Measurements from ENCODE around the gene HIPK2. TPM values are rescaled to one million over a fixed set of nuclear protein-coding genes. Genes with fewer than 3 reads are reported as not detected.

HIPK2 gene
- total RNA-seq, 4 donors from 2014 or later, result 17.9 to 35.9 (median 22.4) TPM

DNA sequence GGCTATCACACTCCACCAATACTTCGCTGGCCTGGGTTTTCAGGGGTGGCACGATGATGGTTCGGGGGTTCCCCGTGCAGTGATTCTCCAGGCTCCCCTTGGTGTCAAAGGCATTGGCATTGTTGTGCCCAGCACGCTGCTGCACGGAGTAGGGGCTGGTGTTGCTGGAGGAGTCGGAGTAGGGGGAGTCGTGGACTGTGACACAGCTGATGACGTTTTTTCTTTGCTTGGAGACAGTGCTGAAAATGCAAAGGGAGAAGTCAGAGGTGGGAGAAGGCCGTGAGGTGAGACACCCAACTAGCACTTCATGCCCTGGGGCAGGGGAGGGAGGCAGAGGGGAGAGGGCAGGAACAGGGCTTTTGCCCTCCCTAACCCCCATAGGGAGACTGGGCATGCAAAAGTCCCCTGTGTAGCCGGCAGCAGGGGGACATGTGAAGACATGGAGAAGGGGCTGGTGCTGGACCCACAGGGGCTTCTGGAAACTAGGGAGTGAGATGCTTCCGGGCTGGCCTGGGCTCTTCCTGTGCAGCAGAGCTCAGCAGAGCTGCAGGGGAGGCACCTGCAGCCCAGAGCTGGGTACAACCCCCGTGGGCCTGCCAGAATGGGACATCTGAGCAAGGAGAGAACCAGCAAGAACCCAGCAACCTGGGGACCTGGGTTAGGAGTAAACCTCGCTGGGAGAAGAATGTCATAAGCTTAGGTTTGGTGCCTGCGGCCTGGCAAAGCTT, 193.8 kb downstream of the HIPK2 start:
- WGBS, 2 donors (ENCODE audit: low coverage in 1 of 2), result 90% methylated on average over 2 of the region's 15 CpGs; no CpG with 5 or more reads in 1 of the 2 donors
- H3K4me1 ChIP-seq, result peaks cover 0 to 10% (median 0%) of the 10 kb centered on the region in 3 donors
- no peak overlapping the region for H3K4me3 ChIP-seq
- H3K9me3 ChIP-seq, result no peaks in the 10 kb centered on the region
- TF ChIP-seq POLR2AphosphoS5 (IDR thresholded peaks at IDR 0.05) (no peak), POLR2A (IDR thresholded peaks at IDR 0.05) (no peak), EP300 (IDR thresholded peaks at IDR 0.05) (no peak)
- TF ChIP-seq, protein P1, sequence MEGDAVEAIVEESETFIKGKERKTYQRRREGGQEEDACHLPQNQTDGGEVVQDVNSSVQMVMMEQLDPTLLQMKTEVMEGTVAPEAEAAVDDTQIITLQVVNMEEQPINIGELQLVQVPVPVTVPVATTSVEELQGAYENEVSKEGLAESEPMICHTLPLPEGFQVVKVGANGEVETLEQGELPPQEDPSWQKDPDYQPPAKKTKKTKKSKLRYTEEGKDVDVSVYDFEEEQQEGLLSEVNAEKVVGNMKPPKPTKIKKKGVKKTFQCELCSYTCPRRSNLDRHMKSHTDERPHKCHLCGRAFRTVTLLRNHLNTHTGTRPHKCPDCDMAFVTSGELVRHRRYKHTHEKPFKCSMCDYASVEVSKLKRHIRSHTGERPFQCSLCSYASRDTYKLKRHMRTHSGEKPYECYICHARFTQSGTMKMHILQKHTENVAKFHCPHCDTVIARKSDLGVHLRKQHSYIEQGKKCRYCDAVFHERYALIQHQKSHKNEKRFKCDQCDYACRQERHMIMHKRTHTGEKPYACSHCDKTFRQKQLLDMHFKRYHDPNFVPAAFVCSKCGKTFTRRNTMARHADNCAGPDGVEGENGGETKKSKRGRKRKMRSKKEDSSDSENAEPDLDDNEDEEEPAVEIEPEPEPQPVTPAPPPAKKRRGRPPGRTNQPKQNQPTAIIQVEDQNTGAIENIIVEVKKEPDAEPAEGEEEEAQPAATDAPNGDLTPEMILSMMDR (IDR thresholded peaks at IDR 0.05), result no peak
- ATAC-seq, result no peak
- no peak overlapping the region for H3K27ac ChIP-seq
- H3K36me3 ChIP-seq, result peaks cover 0 to 90% of the 10 kb centered on the region in 2 donors
- H3K27me3 ChIP-seq, result no peaks in the 10 kb centered on the region

DNA sequence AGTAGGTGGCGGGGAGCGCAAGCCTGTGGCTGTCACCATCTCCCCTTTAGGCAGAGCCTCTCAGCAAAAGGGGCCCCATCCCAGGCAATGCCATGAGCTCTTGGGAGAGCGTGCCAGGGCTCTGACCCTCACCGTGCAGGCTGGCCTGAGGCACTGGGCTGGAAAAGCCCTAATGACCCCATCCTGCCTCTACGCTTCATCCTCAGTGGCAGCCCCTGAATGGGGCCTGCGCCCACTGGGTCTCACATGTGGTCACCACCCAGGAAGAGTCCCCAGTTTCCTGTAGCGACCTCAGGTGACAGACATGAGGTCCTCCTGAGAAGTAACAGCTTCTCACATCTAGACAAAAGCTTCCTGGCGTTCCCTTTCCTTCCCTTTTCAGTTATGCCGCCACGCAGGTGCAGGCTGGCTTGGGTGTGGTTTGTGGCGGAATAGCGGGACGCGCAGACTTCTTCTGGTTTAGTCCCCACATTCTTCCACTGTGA, 195.1 kb downstream of the HIPK2 start:
- no peak overlapping the region for H3K4me3 ChIP-seq
- H3K27ac ChIP-seq, result no peak overlapping the region
- no peaks in the 10 kb centered on the region for H3K9me3 ChIP-seq
- H3K27me3 ChIP-seq, result no peaks in the 10 kb centered on the region
- WGBS, 2 donors (ENCODE audit: low coverage in 1 of 2), result 100% methylated on average over 2 of the region's 14 CpGs; no CpG with 5 or more reads in 1 of the 2 donors
- peaks cover 0 to 90% of the 10 kb centered on the region in 2 donors for H3K36me3 ChIP-seq
- no peak for ATAC-seq
- H3K4me1 ChIP-seq, result peaks cover 0 to 10% (median 0%) of the 10 kb centered on the region in 3 donors
- TF ChIP-seq, protein P1 (IDR thresholded peaks at IDR 0.05), result no peak
- TF ChIP-seq POLR2A (IDR thresholded peaks at IDR 0.05) (no peak), POLR2AphosphoS5 (IDR thresholded peaks at IDR 0.05) (no peak), EP300 (IDR thresholded peaks at IDR 0.05) (no peak)

DNA sequence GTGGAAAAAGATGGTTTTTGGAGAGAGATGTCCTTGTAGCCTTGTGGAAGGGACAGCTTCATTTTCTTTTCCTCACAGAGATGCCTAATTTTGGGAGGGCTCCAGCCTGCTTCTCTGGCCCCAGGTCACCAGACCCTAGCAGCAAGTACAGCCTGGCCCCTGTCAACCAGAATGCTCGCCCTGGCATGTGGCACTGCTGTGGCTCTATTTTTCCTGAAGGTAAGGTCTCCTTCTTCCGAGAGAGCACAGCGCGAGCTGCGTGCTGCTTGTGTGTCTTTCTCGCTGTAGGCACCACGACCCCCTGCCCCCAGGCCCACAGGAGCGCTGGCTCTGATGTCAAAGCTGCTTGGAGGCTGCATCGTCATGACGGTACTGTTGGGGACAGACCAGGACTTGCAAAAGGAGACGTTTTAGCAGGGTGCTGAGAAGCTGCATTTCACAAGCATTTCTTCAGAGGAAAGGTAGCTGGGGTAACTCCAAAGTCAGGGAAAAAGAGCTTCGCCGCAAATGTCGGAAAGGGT, 195.6 kb downstream of the HIPK2 start:
- Histone ChIP-seq H3K27ac (no peak overlapping the region), H3K4me3 (no peak overlapping the region), H3K9me3 (no peaks in the 10 kb centered on the region), H3K27me3 (no peaks in the 10 kb centered on the region), H3K36me3 (peaks cover 0 to 92% of the 10 kb centered on the region in 2 donors), H3K4me1 (peaks cover 0 to 10% (median 0%) of the 10 kb centered on the region in 3 donors)
- ATAC-seq, result no peak
- WGBS, 2 donors (ENCODE audit: low coverage in 1 of 2), result 87 to 95% methylated on average over 5 to 8 of the region's 14 CpGs
- no peak for TF ChIP-seq EP300 (IDR thresholded peaks at IDR 0.05)
- TF ChIP-seq, protein P1 (IDR thresholded peaks at IDR 0.05), result no peak
- no peak for TF ChIP-seq POLR2A (IDR thresholded peaks at IDR 0.05)
- TF ChIP-seq POLR2AphosphoS5 (IDR thresholded peaks at IDR 0.05), result no peak

DNA sequence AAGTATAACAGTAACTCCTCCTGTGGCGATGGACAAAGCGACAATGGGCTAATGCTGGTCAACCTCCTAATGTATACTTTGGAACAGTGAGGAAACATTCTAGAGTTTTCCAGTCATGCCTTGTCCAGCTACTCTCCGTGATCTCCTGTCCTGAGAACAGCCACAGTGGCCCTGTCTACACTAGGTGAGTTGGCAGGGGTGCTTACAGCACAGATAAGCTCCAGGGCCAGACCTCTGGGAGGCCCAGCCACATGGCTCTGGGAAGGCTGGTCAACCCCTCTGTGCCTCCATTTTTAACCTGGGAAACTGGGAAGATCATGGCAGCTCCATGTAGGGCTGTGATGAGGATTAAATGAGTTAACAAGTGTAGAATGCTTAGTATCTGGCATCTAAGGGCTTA, 197.4 kb downstream of the HIPK2 start:
- Histone ChIP-seq H3K36me3 (peaks cover 0 to 96% of the 10 kb centered on the region in 2 donors), H3K4me1 (peaks cover 0 to 10% (median 0%) of the 10 kb centered on the region in 3 donors), H3K27ac (no peak overlapping the region), H3K9me3 (no peaks in the 10 kb centered on the region), H3K4me3 (no peak overlapping the region), H3K27me3 (no peaks in the 10 kb centered on the region)
- WGBS, 2 donors (ENCODE audit: low coverage in 1 of 2), result 100% methylated on average over 2 of the region's 3 CpGs; no CpG with 5 or more reads in 1 of the 2 donors
- ATAC-seq, result no peak
- TF ChIP-seq POLR2A (IDR thresholded peaks at IDR 0.05) (no peak), EP300 (IDR thresholded peaks at IDR 0.05) (no peak), POLR2AphosphoS5 (IDR thresholded peaks at IDR 0.05) (no peak)
- TF ChIP-seq, protein P1 (IDR thresholded peaks at IDR 0.05), result no peak
